NOMO-1 (cell line): Measurements from ENCODE around the gene AFF4.

ENCODE experiments used
- DNase-seq, 2 experiments: peaks; one replicate each; lab custom pipeline; 2025; ENCODE audit not compliant: unreplicated experiment in 2 of 2; lab: John Stamatoyannopoulos, UW

AFF4 gene

DNA sequence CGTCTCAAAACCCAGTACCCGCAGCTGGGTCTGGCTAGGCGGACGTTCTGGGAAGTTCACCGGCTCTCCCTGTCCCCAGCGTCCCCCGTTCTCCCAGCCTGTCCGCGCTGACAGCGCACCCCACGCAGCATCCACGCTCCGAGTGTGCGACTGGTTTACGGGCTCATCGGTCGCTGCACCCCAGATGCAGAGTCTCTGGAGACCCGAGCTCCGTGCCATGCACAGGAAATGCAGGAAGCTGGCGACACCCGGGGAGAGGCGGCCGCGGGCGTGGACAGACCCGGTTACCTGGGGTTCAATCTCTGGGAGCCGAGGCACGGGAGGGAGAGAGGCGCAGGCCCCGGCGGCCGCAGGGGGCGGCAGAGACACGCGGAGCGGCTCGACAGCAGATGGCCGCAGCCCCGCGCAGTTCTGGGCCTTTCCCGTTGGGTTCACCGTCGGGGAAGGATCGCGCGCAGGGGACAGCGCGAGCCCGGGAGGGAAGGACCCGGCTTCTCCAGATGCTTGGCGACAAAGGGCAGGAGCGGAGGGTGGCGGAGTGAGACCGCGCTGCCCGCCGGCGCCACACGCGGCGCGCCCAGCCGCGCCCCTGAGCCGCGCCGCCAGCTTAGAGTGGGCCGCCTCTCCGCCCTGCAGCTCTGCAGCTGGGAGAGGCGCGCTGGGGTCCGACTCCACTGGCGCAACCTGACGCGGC lies 133.5 kb downstream of the AFF4 start:
- DNase-seq: peak; percentile 74

GRCh38 chr5:132828846-132829494 lies 134.5 kb downstream of the AFF4 start:
- no peak for DNase-seq

DNA sequence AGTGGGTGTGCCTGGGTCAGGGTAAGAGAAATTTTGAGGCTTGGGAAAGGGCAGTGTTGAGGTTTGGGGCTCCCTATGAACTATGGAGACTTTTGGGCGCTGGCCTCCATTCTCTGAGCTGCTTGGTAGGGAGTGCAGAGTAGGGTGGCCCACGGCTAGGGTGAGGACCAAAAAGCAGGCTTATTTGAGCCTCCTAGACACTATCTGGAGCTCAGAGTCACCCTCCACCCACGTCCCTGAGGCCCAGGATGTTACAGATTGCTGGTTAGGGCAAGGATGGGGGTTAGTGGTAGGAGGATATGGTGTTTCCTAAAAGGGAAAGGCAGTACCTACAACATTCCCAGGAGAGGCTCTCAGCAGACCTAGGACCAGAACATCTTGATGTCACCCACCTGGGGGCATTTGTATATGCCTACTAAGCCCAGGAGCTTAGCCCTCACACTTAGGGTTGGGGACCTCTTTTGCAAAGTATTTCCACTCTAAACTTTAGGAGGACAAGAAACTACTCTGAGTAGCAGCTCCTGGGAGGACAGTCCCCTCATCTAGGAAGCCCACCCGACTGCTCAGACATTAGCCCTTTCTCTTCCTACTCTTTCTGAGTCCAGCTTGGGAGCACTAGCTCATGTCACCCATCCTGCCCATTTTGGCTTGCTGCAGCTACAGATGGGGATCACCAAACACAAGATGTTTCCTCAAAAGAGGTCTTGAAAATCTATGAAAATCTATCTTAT lies 135.3 kb downstream of the AFF4 start:
- DNase-seq: no peak

GRCh38 chr5:132826424-132827082 lies 136.9 kb downstream of the AFF4 start:
- no peak for DNase-seq

- no peak for DNase-seq
Measured at GRCh38 chr5:132825834-132826391, 137.5 kb downstream of the AFF4 start.
